ES-I3 (cell line): ENCODE data around the gene ADAMTS5.

Experiments
- H3K36me3 ChIP-seq: 2 replicates; pipeline ENCODE4 v1.6.1; 2013; ENCODE audit warnings: mild to moderate bottlenecking, low read length, control low read depth, moderate library complexity; ENCODE audit not compliant: insufficient read depth
- H3K4me1 ChIP-seq: 2 replicates; pipeline ENCODE4 v1.6.1; 2013; ENCODE audit warnings: mild to moderate bottlenecking, control low read depth, low read length; ENCODE audit not compliant: insufficient read depth
- H3K9ac ChIP-seq: 2 replicates; pipeline ENCODE4 v1.6.1; 2013; ENCODE audit warnings: low read depth, mild to moderate bottlenecking, low read length, moderate library complexity
- H3K9me3 ChIP-seq: 2 replicates; pipeline ENCODE4 v1.6.1; 2013; ENCODE audit warnings: mild to moderate bottlenecking, low read length, moderate library complexity; ENCODE audit not compliant: control insufficient read depth, insufficient read depth

Gene ADAMTS5

DNA sequence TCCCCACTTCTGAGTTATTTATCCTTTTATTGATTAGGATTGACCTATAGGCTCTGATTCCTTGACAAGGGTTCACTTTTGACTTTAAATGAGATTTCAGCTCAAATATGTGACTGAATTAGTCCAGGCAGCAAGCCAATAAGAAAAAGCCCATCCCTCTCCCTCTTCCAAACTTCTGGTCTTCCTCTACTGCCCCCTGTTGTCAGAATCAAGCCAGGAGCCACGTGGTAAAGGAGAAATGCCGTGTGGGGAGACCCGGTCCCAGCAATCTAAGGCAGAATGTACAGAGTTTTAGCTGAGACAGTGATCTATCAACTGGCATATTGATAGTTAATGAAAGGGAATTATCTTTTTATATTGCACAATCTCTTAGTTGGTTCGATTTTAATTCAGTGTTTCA is 5.2 kb downstream of the ADAMTS5 start:
- no peaks in the 10 kb centered on the region; the same call in 1 of the 2 replicates for H3K36me3 ChIP-seq
- H3K4me1 ChIP-seq, result no peaks in the 10 kb centered on the region
- H3K9me3 ChIP-seq, result no peaks in the 10 kb centered on the region
- H3K9ac ChIP-seq, result no peak overlapping the region

DNA sequence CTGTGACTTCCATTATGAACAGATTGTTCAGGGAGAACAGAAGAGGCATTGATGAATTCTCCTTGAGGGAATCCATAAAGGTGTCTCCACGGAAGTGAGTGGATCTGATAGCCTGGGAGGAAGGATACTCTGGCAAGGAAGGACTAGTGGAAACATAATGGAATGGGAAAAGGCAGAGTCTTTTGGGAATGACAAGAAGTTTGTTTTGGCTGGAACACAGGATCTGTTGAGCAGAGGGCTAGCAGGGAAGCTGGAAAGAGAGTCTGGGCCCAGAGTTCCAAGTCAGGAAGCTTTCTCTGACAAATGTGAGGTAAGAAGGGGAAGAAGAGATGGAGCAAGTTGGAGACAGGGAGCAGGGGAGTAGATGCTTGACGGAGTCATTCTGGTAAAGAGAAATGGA is 8.1 kb downstream of the ADAMTS5 start:
- Histone ChIP-seq H3K9ac (no peak overlapping the region), H3K4me1 (0 out of 2 replicates have a peak, but pooled peaks cover 4% of the 10 kb centered on the region), H3K9me3 (no peaks in the 10 kb centered on the region), H3K36me3 (no peaks in the 10 kb centered on the region; the same call in 1 of the 2 replicates)

DNA sequence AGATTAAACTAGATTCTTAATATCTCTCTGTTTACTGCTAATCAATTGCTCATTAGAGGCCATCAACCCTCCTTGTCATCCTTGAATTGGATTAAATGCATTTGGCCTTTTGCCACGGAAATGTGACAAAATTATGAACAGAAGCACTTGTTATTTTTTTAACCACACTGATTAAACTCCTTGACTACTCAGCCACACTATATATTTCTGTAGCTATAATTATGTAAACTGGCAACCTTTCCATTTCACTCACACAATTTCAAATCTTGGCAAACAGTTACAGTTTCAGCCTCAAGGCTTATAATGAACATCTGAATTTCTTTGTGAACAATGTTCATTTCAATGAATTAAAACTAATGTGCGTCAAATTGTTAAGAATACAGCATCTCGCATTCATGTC is 10.1 kb downstream of the ADAMTS5 start:
- H3K36me3 ChIP-seq, result no peaks in the 10 kb centered on the region; the same call in 1 of the 2 replicates
- H3K4me1 ChIP-seq, result 0 out of 2 replicates have a peak, but pooled peaks cover 4% of the 10 kb centered on the region
- H3K9ac ChIP-seq, result no peak overlapping the region
- H3K9me3 ChIP-seq, result no peaks in the 10 kb centered on the region

DNA sequence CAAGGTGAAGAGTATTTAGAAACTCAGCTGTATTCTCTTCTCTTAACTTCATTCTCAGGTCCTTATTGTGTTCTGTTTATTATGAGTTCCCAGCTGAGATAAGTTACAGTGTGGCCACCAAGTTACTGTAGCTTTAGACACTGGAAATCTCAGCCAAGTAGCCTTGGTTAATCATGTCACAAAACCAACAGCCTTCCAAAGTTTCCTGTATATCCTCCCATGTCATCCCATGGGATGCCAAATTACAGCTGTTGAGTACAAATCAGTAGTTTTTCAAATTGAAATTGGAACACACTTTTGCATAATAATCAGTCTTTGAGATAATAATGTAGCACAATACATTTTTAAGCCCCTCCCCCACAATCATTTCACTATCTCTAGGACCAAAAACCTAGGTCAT is 10.7 kb downstream of the ADAMTS5 start:
- Histone ChIP-seq H3K9me3 (no peaks in the 10 kb centered on the region), H3K36me3 (no peaks in the 10 kb centered on the region; the same call in 1 of the 2 replicates), H3K9ac (no peak overlapping the region), H3K4me1 (0 out of 2 replicates have a peak, but pooled peaks cover 4% of the 10 kb centered on the region)

DNA sequence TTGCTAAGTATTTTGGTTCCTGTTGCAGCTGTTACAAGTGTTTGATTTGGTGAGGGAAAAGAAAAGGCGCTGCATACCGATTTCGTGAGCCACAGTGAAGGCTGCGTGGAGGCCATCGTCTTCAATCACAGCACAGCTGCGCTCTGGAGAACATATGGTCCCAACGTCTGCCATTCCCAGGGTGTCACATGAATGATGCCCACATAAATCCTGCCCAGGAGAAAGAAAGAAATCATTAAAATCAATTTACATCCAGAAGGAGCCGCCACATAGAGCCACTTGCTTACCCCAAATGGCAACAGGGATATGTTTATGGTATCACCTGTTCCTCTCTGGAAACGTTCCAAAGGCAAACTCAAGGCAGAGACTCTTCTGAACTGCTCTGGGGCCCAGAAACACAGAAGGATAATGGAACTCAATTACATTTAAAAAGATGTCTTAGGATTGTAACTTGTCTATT is 12.2 kb downstream of the ADAMTS5 start:
- no peak overlapping the region for H3K9ac ChIP-seq
- no peaks in the 10 kb centered on the region for H3K36me3 ChIP-seq
- 0 out of 2 replicates have a peak, but pooled peaks cover 4% of the 10 kb centered on the region for H3K4me1 ChIP-seq
- H3K9me3 ChIP-seq, result no peaks in the 10 kb centered on the region

DNA sequence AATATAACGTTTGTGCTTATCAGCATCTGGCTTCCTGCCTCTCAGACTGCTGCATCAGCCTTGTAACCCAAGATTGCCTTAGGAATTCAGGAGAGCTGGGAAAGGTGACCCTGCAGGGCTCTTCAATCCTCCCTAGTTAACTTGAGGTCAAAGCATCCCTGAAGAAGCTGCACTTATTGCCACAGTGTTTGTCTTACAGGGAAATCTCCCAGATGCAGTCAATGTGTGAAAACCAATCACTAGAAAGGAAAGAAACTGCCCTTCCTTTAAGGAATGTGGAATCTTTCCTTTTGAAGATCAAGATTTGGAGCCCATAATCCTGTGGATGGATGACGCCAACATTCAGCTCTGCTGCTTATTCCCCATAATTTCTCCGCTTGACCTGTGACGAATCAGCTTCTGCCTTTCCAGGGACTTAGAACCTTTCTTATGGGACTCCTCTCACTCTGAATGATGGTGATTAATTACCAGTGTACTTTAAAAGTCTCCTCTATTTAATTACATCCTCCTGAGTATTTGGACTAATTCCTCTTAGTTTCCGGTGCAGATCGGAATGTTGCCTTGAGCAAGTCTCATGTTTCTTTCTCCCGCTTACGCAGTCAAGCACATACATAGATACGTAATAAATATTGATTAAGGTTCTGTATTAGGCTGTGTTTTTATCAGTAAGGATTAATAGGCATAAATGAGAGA is 14.4 kb downstream of the ADAMTS5 start:
- no peaks in the 10 kb centered on the region for H3K36me3 ChIP-seq
- peaks cover 4% of the 10 kb centered on the region; the same call in 1 of the 2 replicates for H3K4me1 ChIP-seq
- H3K9me3 ChIP-seq, result no peaks in the 10 kb centered on the region
- H3K9ac ChIP-seq, result no peak overlapping the region

DNA sequence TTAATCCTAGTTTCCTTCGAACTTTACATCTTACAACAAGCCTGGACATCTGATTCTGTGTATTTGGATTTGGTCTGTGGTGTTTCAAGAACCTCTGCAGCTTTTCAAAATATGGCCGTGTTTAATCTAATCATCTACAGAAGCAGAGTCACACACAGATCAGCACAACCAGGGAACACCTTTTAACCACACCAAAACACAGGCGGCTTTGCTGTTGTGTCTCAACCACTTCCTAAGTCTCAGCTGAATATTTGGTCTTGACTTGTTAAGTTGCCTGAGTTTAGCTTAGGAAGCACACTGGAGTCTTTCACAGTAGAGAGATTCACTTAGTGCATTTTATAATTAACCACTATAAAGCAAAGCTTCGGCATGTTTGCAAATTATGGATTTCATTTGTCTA is 17.1 kb downstream of the ADAMTS5 start:
- Histone ChIP-seq H3K4me1 (peaks cover 13% of the 10 kb centered on the region), H3K9ac (no peak overlapping the region), H3K9me3 (no peaks in the 10 kb centered on the region), H3K36me3 (no peaks in the 10 kb centered on the region)

DNA sequence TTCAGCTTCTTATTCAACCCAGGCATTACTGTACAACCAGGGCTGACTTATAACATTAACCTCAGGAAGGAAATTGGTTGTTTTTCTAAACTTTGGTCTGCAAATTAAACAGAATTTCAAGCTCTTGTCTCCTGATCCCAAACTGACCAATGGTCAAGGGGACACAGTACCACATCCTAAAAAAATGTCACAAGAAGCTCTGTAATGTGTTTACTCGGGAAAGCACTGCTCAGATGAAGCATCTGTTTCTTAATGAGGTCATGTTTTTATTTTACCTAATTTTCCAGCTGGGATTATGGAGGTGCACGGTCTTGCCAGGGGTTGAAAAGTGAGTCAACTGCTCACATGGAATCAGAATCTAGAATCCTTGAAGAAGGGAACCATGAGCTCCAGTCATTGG is 18.7 kb downstream of the ADAMTS5 start:
- 0 out of 2 replicates have a peak, but pooled peaks cover 4% of the 10 kb centered on the region for H3K36me3 ChIP-seq

DNA sequence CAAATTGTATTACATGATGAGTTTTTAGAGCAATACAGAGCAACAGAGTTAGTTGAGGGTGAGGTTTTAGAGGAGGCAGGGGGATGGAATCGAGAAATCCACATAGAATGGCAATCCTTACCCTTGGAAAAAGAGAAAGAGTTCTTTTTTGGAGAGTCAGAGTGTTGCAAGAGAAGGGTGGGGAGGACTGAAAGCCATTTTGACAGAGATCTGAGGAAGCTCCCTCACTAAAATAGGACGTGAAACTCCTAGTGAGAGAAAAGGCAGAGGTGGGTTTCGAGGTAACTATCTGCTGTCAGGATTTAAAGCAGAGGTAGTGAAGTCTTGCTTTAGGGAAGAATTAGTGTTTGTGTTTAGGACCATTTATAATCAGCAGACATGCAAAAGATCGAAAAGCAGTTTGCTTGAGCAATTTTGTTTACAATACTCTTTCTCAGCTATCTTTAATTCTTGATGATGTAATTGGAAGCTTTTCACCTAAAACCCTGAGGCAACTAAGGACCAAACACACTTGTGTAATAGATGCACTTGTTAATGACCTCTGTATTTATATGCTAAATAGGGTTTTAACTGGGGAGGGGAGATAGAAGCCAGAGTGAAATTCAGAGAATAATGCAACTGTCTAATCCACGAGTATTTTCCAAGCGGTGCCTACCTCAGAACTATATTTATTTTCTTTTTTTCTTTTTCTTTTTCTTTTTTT is 20.0 kb downstream of the ADAMTS5 start:
- Histone ChIP-seq H3K4me1 (peaks cover 13% of the 10 kb centered on the region), H3K9ac (no peak overlapping the region), H3K36me3 (0 out of 2 replicates have a peak, but pooled peaks cover 5% of the 10 kb centered on the region), H3K9me3 (no peaks in the 10 kb centered on the region)

More for the DNA sequence above, 18.7 kb downstream of the ADAMTS5 start:
- H3K9me3 ChIP-seq, result no peaks in the 10 kb centered on the region
- H3K4me1 ChIP-seq, result peaks cover 13% of the 10 kb centered on the region
- H3K9ac ChIP-seq, result no peak overlapping the region

DNA sequence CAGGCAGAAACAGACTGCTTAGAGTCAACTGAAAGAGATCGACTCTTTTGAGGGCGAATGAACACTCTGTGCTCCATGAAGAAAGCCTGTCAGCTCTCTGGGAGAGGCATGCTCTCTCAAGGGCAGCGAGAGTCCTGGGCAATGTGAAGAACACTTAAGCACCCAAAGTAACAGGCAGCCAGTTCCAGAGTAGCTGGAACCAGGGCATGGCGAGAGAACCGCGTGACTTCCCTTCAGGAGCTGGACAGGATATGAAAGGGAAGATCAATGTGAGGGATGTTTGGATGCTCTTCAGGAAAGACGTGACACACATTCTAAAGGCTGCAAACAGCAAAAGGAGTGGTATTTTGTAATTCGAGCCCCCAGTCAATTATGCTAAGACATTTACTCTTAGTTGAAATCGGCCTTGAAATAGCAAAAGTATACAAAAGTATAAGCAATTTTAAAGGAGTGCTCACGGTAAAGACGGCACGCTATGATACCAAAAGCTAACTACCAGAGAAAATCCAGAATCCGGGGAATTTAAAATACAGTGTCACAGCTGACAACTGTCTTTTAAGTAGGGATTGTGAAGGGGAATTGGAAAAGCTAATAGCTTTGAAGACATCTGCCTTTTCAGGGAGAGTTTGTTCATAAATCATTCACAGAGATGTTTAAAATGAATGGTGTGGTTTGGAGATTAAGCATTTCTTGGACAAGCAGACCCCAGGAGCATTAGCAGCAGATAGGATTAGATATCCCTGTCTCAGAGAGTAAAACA is 20.8 kb downstream of the ADAMTS5 start:
- Histone ChIP-seq H3K9ac (no peak overlapping the region), H3K4me1 (peaks cover 13% of the 10 kb centered on the region), H3K9me3 (no peaks in the 10 kb centered on the region), H3K36me3 (0 out of 2 replicates have a peak, but pooled peaks cover 5% of the 10 kb centered on the region)

DNA sequence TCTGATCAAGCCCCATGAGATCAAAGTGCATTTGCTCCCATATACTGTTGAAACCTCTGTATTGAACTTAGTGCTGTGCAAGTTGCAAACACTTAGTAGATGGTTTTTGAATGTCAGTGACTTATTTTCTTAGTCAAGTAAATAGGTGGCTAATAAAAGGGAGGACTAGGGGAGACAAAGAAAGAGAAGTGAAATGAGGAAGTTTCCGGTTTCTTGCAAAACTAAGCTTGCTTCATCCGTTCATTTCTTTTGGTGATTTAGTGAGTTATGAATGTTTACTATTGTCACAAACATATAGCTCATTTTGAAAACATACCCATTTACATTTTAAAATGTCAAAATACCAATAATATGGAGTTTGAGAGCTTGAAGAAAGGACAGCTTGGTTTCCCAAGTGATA is 23.0 kb downstream of the ADAMTS5 start:
- no peak overlapping the region for H3K9ac ChIP-seq
- H3K36me3 ChIP-seq, result 0 out of 2 replicates have a peak, but pooled peaks cover 5% of the 10 kb centered on the region
- H3K4me1 ChIP-seq, result peaks cover 13% of the 10 kb centered on the region
- H3K9me3 ChIP-seq, result no peaks in the 10 kb centered on the region

DNA sequence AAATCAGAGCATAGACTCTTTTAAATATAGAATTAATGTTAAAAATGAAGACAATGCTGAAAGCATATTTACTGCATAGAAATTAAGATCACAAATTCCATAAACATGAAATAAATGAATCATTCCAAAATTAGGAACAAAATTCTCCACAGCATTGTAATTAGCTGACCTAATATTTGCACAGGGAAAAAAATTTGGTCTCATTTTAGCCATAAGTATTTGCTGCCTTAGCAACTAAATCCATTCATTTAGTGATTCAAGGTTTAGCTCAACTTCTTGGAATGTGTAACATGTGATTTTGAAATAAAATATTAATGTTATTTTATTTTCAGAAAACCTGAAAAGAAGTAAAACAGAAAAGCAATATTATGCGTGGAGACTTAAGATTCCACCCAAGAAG is 25.5 kb downstream of the ADAMTS5 start:
- Histone ChIP-seq H3K36me3 (0 out of 2 replicates have a peak, but pooled peaks cover 5% of the 10 kb centered on the region), H3K9ac (no peak overlapping the region), H3K9me3 (no peaks in the 10 kb centered on the region), H3K4me1 (peaks cover 7% of the 10 kb centered on the region; the same call in 1 of the 2 replicates)

DNA sequence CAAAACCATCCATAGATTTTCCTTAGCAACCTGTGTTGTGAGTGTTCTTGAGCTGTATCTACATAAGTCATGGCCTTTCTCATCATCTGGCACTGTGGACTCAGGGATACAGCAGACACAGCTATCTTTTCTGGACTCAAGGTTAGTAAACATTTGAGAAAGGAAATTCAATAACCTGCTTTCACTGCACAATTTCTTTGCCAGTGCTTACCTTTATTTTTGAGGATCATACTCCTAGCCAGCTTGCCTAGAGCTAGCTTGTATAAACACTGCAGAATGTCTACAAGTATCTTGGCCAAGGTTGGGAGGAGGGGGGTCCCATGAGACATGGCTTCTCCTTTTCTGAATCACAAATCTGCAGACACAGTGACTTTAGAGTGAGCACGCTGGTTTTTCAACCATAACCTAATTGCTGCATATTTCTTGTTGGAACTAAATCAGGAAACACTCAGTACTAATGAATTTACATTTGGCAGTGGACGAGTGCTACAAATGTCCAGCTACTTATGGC is 27.2 kb downstream of the ADAMTS5 start:
- H3K36me3 ChIP-seq, result 0 out of 2 replicates have a peak, but pooled peaks cover 5% of the 10 kb centered on the region
- H3K9me3 ChIP-seq, result no peaks in the 10 kb centered on the region
- no peaks in the 10 kb centered on the region for H3K4me1 ChIP-seq
- H3K9ac ChIP-seq, result no peak overlapping the region

DNA sequence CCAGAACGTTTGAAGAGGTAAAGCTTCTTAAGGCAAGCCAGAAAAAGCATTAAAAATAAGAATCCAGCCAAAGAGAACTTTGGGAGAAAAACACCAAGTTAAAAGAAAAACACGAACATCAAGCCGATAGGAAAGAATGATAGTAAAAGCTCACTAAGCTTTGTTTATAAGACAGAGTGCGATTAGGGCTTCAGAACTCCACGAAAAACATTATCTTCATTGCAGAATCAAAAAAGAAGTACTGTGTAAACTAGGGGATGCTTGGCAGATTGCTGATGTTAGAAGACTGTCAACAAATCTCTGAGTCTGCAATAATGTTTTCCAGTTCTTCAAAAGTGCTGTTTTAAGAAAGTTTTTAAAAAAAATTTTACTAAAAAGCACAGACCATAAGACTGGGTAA is 30.2 kb downstream of the ADAMTS5 start:
- Histone ChIP-seq H3K9me3 (no peaks in the 10 kb centered on the region), H3K36me3 (peaks cover 8% of the 10 kb centered on the region; the same call in 1 of the 2 replicates), H3K9ac (no peak overlapping the region), H3K4me1 (no peaks in the 10 kb centered on the region)
